Psoas muscle (tissue), 8 donors: ENCODE results near the gene PLEKHM3. TPM values are rescaled to one million over a fixed set of nuclear protein-coding genes. Genes with fewer than 3 reads are reported as not detected.
A peak's percentile ranks its signal among the peaks of the same experiment; 100 is the strongest.

Source experiments
- ATAC-seq, 4 donors: fragments of 200-7000 bp; cut with Tn5 transposase; one replicate each; pipeline ENCODE4 v1.9.1; 2020; ENCODE audit warnings: moderate library complexity in 3 of 4, mild to moderate bottlenecking in 2 of 4
- DNase-seq, 2 donors: peaks; one replicate each; pipeline ENCODE4 v3.0.0-alpha.2; 2020
- H3K27ac ChIP-seq: fragments of 200-600 bp; one replicate; pipeline ENCODE4 v1.8.0; 2022
- H3K27me3 ChIP-seq, 3 donors: fragments of 200-600 bp in 1 of 3; one replicate each; pipeline versions ENCODE4 v1.6.1 to v1.8.0; 2013 to 2022; ENCODE audit warnings: low read length in 2 of 3, mild to moderate bottlenecking in 2 of 3, moderate library complexity in 1 of 3; ENCODE audit not compliant: insufficient read depth in 3 of 3
- H3K36me3 ChIP-seq, 2 donors: fragments of 200-600 bp in 1 of 2; one replicate each; pipeline versions ENCODE4 v1.6.1 to v1.8.0; 2013 to 2022; ENCODE audit warnings: low read depth in 1 of 2, mild to moderate bottlenecking in 1 of 2, moderate library complexity in 1 of 2; ENCODE audit not compliant: insufficient read depth in 1 of 2
- H3K4me1 ChIP-seq: fragments of 200-600 bp; one replicate; pipeline ENCODE4 v1.8.0; 2022
- H3K4me3 ChIP-seq: fragments of 200-600 bp; one replicate; pipeline ENCODE4 v1.8.0; 2022; ENCODE audit warnings: mild to moderate bottlenecking
- H3K9me3 ChIP-seq: fragments of 200-600 bp; one replicate; pipeline ENCODE4 v1.8.0; 2022
- WGBS, 3 donors: extraction: QIAGEN DNeasy Blood & Tissue Kit; methylation state at CpG; one replicate each; pipeline versions ENCODE4 v1.1.6 to v1.1.7; 2013; 5-methylcytosine and 5-hydroxymethylcytosine counted together
- intact Hi-C, 2 donors: fragments of 100-400 bp; cut with DNase I; formaldehyde crosslinking; loops; one replicate each; pipeline versions ENCODE4 v1.11.0 to v1.14.2; 2022
- polyA plus RNA-seq, 3 donors: library from polyadenylated mRNA; stranded (reverse); fragments of 200-250 nt; gene quantifications; one replicate each; pipeline ENCODE4 v1.2.3, GENCODE V29; 2013
- total RNA-seq, 4 donors: library from RNA; stranded (reverse); fragmentation: NEBNext Ultra II Directional in 2 of 4; extraction: Animal tissue kit (Norgen Biotek cat#: 25700) in 2 of 4; gene quantifications; one replicate each; pipeline versions ENCODE4 v1.2.1 to v1.2.4, GENCODE V29; 2021 to 2023
- TF ChIP-seq, protein P1 (sequence below): fragments of 200-600 bp; IDR thresholded peaks from one replicate; pipeline ENCODE4 v1.8.0; 2022; ENCODE audit warnings: antibody characterized with exemption
- donor health status: healthy with polysubstance abuse.
- donor health status: DM: no; HTN: no; CAD: no; lungs with moderate emphysema.
- donor health status: Bipolar disorder and iron deficiency.
- donor health status: healthy.
- donor health status: DM: yes; HTN: yes; CAD: no.
- donor health status: DM: no; HTN: no; CAD: no.
- donor health status: DM: no; HTN: no; CAD: no.
- donor health status: DM: yes; HTN: yes; CAD: no.

Gene PLEKHM3
- total and polyA plus RNA-seq, 7 donors = 1.1 to 5.7 (median 4.0) TPM

DNA sequence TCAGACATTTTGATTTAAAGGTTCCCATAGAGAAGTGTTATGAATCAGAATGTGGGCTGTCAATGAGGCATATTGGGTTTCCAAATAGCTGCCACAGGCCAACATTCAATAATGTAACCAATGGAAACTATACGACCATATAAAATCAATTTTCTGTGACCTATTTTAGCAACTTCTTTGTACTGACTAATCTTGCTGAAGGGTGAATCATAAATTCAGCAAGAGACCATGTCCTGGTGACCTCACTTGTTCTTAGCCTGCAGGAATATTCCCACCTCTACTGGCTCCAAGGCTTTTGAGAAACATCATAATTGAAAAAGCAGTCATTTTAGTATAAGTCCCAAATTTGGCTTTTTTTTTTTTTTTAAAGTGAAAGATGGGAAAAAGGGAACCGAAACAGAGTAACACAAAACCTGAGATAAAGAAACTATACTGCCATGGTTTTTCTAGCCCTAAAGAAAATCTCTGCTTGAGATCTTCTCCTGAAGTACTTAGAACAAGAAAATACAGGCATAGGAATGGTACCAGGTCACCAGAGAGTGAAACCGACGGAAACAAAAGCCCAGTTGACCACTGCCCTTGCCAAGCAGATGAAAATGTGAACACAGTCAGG, 32.1 kb downstream of the PLEKHM3 start:
- Histone ChIP-seq H3K4me3 (no peak overlapping the region), H3K27me3 (no peaks in the 10 kb centered on the region), H3K4me1 (peaks cover 15% of the 10 kb centered on the region), H3K36me3 (no peaks in the 10 kb centered on the region), H3K27ac (no peak overlapping the region), H3K9me3 (no peaks in the 10 kb centered on the region)
- WGBS, 3 donors = 55 to 66% (median 56%) methylated on average over 4 of the region's 4 CpGs
- TF ChIP-seq, protein P1, sequence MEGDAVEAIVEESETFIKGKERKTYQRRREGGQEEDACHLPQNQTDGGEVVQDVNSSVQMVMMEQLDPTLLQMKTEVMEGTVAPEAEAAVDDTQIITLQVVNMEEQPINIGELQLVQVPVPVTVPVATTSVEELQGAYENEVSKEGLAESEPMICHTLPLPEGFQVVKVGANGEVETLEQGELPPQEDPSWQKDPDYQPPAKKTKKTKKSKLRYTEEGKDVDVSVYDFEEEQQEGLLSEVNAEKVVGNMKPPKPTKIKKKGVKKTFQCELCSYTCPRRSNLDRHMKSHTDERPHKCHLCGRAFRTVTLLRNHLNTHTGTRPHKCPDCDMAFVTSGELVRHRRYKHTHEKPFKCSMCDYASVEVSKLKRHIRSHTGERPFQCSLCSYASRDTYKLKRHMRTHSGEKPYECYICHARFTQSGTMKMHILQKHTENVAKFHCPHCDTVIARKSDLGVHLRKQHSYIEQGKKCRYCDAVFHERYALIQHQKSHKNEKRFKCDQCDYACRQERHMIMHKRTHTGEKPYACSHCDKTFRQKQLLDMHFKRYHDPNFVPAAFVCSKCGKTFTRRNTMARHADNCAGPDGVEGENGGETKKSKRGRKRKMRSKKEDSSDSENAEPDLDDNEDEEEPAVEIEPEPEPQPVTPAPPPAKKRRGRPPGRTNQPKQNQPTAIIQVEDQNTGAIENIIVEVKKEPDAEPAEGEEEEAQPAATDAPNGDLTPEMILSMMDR = no peak
- no peak for DNase-seq
- intact Hi-C loops = no loop called here
- peak in 1 of 4 donors; percentile 42 for ATAC-seq

GRCh38 chr2:207991944-207992343, 33.4 kb downstream of the PLEKHM3 start:
- intact Hi-C loops = no loop called here
- no peak overlapping the region for H3K4me3 ChIP-seq
- H3K4me1 ChIP-seq = peaks cover 15% of the 10 kb centered on the region
- WGBS, 3 donors = 91 to 95% (median 95%) methylated on average over 1 of the region's 1 CpG
- DNase-seq = no peak
- no peaks in the 10 kb centered on the region for H3K36me3 ChIP-seq
- no peak overlapping the region for H3K27ac ChIP-seq
- TF ChIP-seq, protein P1 = no peak
- no peaks in the 10 kb centered on the region for H3K9me3 ChIP-seq
- no peaks in the 10 kb centered on the region for H3K27me3 ChIP-seq
- no peak for ATAC-seq

DNA sequence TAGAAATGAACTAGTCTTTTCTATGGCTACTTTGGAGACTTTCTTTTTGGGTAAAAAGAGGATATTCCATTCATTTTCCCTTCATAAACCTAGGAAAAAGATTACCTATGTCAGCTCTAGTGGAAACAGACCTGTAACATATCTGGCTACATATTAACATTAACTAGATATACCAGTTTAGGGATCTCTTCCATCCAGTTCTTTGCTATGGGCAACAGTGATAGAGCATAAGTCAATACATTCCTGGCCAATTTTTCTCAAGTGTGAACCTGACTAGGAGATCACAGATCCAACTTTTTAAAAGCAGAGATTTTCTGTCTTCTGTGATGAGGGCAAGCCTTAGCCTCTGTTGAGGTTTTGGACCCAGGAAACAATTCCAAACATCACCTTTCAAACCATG, 34.5 kb downstream of the PLEKHM3 start:
- Histone ChIP-seq H3K27me3 (no peaks in the 10 kb centered on the region), H3K27ac (no peak overlapping the region), H3K9me3 (no peaks in the 10 kb centered on the region), H3K4me3 (no peak overlapping the region), H3K4me1 (peaks cover 15% of the 10 kb centered on the region), H3K36me3 (no peaks in the 10 kb centered on the region)
- TF ChIP-seq, protein P1 = no peak
- intact Hi-C loops = no loop called here
- DNase-seq = no peak
- ATAC-seq = no peak

DNA sequence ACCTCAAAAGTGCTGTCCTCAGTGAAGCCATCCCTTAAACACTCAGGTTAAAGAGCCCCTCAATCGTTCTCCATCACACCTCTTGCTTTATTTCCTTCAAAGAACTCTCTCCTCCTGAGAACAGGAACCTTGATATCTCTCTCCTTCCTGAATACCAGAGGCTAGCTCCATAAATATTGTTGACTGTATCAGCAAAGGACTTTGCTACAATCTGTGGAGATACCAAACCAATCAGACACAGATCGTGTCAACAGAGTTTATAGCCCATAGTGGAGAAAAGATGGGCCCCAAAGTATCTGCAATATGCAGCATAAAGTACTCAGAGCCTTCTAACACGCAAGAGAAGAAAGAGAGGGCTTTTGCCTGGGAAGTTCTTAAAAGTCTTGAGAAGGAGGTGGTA, 36.4 kb downstream of the PLEKHM3 start:
- no peaks in the 10 kb centered on the region for H3K36me3 ChIP-seq
- ATAC-seq (no peak), DNase-seq (no peak)
- intact Hi-C loops = loop anchor here in 1 of 2 donors (5.0 kb wide), 1 partner anchor 42 kb away; no protein-coding TSS in a partner anchor
- no peaks in the 10 kb centered on the region for H3K9me3 ChIP-seq
- 93 to 96% (median 94%) methylated on average over 3 of the region's 3 CpGs for WGBS, 3 donors
- TF ChIP-seq, protein P1 = no peak
- peaks cover 15% of the 10 kb centered on the region for H3K4me1 ChIP-seq
- H3K27ac ChIP-seq = no peak overlapping the region
- H3K4me3 ChIP-seq = no peak overlapping the region
- H3K27me3 ChIP-seq = no peaks in the 10 kb centered on the region
